GM18511 (cell line): Measurements from ENCODE around the gene ADAM23.
"Not testable (repeated sequence)": the region's sequence is repeated elsewhere in the genome, so short reads cannot be mapped to it uniquely, and the experiment has no call there.

ENCODE experiments used
- ATAC-seq: cut with Tn5 transposase; IDR thresholded peaks from one replicate; pipeline ENCODE4 v1.9.1; 2021; ENCODE audit warnings: mild to moderate bottlenecking, moderate library complexity; ENCODE audit not compliant: unreplicated experiment

Gene ADAM23, protein sequence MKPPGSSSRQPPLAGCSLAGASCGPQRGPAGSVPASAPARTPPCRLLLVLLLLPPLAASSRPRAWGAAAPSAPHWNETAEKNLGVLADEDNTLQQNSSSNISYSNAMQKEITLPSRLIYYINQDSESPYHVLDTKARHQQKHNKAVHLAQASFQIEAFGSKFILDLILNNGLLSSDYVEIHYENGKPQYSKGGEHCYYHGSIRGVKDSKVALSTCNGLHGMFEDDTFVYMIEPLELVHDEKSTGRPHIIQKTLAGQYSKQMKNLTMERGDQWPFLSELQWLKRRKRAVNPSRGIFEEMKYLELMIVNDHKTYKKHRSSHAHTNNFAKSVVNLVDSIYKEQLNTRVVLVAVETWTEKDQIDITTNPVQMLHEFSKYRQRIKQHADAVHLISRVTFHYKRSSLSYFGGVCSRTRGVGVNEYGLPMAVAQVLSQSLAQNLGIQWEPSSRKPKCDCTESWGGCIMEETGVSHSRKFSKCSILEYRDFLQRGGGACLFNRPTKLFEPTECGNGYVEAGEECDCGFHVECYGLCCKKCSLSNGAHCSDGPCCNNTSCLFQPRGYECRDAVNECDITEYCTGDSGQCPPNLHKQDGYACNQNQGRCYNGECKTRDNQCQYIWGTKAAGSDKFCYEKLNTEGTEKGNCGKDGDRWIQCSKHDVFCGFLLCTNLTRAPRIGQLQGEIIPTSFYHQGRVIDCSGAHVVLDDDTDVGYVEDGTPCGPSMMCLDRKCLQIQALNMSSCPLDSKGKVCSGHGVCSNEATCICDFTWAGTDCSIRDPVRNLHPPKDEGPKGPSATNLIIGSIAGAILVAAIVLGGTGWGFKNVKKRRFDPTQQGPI

GRCh38 chr2:206442833-206443734 lies at the start of gene ADAM23:
Gene ADAM23 (plus strand): TSS chr2:206443532. CDS start chr2:206443867, 335 bp downstream.
- peak; percentile 49 for ATAC-seq

- ATAC-seq = no peak
Observed at GRCh38 chr2:206396211-206396610, 47.1 kb upstream of the ADAM23 start.

DNA sequence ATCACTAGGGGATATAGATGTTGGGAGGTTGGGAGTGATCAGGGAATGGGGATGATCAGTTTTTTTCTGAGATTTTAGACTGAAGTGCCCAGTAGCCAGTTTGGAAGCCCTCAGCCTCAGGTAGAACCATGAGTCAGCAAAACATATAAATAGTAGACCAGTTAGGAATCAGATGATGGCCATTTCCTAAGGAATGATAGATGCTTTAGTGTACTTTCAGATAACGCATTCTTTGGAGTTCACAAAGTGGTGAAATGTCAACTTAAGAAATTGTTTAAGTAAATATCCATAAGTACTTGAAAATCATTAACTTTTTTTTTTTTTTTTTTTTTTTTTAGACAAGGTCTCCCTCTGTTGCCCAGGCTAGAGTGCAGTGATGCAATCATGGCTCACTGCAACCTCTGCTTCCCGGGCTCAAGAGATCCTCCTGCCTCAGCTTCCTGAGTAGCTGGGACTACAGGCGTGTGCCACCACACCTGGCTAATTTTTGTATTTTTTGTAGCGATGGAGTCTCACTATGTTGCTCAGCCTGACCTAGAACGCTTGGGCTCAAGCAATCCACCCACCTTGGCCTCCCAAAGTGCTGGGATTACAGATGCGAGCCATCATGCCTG lies 40.3 kb upstream of the ADAM23 start:
- not testable (repeated sequence) for ATAC-seq

- ATAC-seq = peak; percentile 94
Observed at GRCh38 chr2:206408323-206409320, 34.7 kb upstream of the ADAM23 start.

- ATAC-seq = no peak
Observed at GRCh38 chr2:206410714-206411113, 32.6 kb upstream of the ADAM23 start.

GRCh38 chr2:206415618-206416243 lies 27.6 kb upstream of the ADAM23 start:
- no peak for ATAC-seq

DNA sequence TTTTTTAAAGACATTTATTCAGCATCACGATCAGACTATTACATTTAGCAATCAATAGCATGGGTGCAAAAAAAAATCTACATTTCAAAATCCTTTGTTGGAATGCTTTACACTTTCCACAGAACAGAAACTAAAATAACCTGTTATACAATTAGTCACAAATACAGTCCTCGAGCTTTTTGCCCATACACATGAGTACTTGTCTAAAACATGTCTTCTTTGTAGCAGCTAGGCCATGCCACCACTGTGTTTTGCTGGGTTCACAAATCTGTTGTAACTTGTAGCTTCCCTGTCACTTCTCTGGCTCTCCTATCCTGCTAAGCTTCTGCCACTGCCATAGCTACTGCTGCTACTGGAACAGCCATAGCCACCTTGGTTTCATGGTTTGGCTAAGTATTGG lies 24.4 kb upstream of the ADAM23 start:
- ATAC-seq = no peak

DNA sequence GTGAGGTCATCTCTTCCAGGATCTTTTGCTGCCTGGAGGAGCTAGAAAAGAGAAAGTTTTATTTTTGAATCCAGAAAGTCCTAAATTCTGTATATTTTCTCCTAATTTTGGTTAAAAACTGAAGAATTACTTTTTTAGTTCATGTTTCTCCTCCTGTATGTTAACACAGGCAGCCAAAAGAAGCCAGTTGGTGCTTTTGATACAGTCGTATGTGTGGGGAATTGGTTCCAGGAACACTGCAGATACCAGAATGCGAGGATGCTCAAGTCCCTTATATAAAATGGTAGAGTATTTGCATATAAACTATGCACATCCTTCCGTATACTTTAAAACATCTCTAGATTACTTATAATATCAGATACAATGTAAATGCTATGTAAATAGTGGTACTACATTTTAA lies 22.6 kb upstream of the ADAM23 start:
- ATAC-seq = no peak

DNA sequence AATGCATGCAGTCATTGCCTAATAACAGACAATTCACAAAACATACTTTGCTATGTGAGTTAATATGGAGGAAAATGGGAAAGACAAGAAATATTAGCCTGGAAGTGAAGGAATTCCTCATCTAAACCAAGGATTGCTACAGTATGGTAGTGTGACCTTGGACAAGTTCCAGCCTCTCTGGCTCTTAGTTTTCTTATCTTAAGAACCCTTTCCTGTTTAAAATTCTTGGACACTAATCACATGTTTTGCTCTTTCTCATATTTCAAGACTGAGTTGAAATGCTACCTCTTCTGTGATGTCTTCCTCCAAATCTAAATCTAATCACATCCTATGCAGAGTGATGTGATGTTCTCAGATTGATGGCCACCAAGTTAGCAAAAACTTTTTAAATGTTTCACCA lies 20.8 kb upstream of the ADAM23 start:
- ATAC-seq = no peak

DNA sequence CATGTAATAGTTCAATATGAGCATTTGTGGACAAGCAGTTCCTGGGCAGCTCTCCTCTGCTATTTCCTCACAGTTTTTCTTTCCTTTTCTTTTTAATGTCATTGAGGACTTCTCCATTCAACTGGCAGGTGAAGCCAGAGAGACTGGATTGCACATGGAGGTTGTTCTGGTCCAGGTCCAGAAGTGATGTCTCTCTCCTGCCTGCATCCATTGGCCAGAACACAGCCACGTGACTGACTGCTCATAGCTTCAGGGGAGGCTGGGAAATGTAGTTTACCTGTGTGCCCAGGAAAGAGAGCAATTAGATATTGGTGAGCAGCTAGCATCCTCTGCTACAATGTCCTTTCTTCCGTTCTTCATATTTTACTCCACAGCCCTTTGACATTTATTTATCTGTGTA lies 20.2 kb upstream of the ADAM23 start:
- ATAC-seq = no peak

DNA sequence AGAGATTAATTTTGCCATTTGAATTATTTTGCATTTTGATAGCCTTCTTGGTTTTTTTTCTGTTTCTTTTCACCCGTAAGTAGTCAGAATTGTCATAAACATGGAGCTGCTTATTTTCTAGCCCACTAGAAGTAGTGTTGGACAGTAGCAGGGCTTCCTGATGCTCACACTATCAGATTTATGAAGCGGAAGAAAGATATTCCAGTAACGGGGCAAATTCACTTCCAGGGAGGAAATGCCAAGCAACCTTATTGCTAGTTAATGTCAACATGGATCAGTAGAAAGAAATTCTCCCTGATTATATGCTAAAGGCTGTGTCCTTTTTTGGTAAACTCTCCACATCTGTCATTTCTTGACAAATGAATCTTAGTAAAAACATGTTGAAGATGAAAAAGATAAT lies 19.2 kb upstream of the ADAM23 start:
- ATAC-seq = no peak

DNA sequence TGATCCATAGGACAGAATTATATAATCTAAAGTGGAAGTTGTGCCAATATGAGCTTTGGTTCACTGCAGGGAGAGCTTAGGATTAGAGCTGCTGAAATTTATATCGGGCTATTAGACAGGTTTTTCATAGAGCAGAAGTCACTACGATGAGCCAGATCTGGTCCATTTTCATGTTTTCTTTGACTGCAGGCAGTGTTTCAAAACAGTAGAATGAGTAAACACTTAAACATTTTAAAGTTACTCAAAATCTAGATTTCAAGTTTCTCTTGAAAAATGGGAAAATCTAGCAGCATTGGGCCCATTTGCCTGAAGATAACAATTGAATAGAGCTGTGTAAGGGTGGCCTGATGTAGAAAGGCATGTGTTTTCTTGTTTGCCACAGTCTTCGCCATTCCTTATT lies 14.5 kb upstream of the ADAM23 start:
- ATAC-seq = no peak

DNA sequence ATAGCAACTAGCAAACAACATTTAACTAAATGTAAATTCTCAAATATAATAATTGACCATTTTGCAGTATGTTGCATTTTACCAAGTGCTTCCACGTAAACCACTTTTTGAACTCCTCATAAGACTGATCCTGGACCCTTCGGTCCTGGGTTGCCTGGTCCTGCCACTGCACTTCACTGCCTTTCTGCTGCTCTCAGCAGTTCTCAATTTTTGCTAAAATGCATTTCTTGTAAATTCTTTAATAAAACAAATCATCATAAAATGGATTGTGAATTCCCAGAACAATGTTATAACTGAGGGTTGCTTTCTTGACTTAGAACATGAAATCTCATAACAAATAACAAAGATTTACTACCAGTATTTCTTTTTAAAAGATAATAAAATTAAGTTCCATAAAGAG lies 12.9 kb upstream of the ADAM23 start:
- no peak for ATAC-seq

DNA sequence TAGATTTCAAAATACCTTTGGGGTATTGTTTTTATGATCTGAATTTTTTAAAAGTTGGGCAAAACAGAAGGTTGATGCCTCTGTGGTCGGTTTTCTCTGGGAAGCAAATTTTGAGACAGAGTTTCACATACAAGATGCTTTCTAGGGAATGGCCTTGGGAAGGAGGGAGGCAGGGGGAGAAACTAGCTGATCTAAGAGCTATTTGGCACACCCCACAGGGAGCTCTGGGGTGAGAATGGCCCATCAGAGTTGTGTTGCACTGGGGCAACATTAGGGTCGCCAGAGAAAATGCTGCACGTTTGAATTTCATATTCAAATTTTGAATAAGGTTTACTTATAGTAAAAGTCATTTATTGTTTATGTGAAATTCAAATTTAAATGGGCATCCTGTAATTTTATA lies 11.9 kb upstream of the ADAM23 start:
- no peak for ATAC-seq

GRCh38 chr2:206432193-206433082 lies 10.9 kb upstream of the ADAM23 start:
- no peak for ATAC-seq

- ATAC-seq = no peak
Observed at GRCh38 chr2:206433190-206433589, 10.1 kb upstream of the ADAM23 start.

GRCh38 chr2:206433686-206434085 lies 9.6 kb upstream of the ADAM23 start:
- no peak for ATAC-seq

DNA sequence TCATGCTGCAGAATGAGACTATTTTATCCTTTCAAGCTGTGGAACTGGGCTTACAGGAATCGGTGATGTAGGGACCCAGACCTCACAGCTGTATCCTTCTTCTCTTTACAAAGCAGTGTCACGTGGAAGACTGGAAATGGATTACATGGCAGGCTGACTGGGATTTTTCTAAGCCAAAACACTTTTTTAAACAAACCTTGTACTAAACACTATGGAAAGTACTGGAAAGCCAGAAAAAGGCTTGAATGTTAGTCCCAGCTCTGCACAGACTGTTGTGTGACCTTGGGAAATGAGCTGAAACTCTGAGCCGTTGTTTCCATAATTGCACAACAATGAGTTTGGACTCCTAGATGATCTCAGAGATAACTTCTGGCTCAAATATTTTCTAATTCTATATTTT lies 7.6 kb upstream of the ADAM23 start:
- ATAC-seq = no peak
